Measurements from ENCODE around the gene IFITM1. TPM values are rescaled to one million over a fixed set of nuclear protein-coding genes. Genes with fewer than 3 reads are reported as not detected.

The IFITM1 gene
- polyA plus RNA-seq, 1 donor (not counting 4 experiments of a cell fraction or from before 2014, with no cell fraction given) = 333 TPM

DNA sequence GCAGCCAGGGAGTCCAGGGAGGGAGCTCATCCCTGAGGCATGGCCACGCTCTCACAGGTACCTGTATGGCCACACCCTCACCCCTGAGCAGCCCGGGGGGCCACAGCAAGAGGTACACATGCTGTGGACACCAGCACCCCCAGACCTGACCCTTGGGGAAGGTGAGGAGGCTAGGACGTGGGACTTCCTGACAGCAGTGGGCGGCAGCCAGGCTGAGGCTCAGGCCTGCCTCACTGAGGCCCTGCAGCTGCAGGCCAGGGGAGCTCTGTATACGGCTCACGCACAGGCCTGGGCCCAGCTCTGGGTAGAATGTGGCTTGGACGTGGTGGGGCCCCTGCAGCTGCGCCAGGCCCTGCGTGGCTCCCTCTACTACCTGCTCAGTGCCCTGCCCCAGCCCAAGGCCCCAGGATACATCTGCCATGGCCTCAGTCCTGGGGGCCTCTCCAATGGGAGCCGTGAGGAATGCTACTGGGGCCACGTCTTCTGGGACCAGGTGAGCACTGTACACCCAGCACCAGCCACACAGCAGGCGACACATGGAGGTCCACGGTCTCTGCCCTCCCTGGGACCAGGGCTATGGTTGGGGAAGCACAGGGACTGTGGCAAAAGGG, 23.1 kb upstream of the IFITM1 start:
- FAIRE-seq (no peak), DNase-seq (ENCODE audit: low read depth, low spot score) (no peak)
- no peaks in the 10 kb centered on the region for H4K20me1 ChIP-seq (ENCODE audit: control insufficient read depth, extremely low read depth, insufficient read depth, low read length)
- H3K36me3 ChIP-seq (ENCODE audit: control insufficient read depth in 2 of 2, extremely low read depth in 1 of 2, insufficient read depth in 2 of 2, low read length in 2 of 2) = no peaks in the 10 kb centered on the region
- no peaks in the 10 kb centered on the region for H3K79me2 ChIP-seq (ENCODE audit: control insufficient read depth, insufficient read depth, low read length)
- H3K4me2 ChIP-seq (ENCODE audit: control insufficient read depth, extremely low read depth, insufficient read depth, low read depth, low read length) = no peak overlapping the region
- H3K4me1 ChIP-seq (ENCODE audit: control insufficient read depth, extremely low read depth, insufficient read depth, low read length) = peaks cover 7% of the 10 kb centered on the region
- no peak overlapping the region for H2AFZ ChIP-seq (ENCODE audit: control insufficient read depth, low read length)
- dilution Hi-C loops (cut with MboI; ENCODE audit: extremely low pct_ligation_motif_present, low sequenced_read_pairs) = no loop called here
- H3K4me3 ChIP-seq (ENCODE audit: control insufficient read depth in 2 of 3, extremely low read depth in 1 of 3, insufficient read depth in 2 of 3, low read depth in 1 of 3, low read length in 3 of 3) = no peak overlapping the region
- peaks cover 27% of the 10 kb centered on the region for H3K27me3 ChIP-seq (ENCODE audit: control insufficient read depth, extremely low read depth, insufficient read depth, low read length)
- no peaks in the 10 kb centered on the region for H3K9me3 ChIP-seq (ENCODE audit: control insufficient read depth, low read depth, low read length)
- no peak overlapping the region for H3K9ac ChIP-seq (ENCODE audit: control insufficient read depth, extremely low read depth, insufficient read depth, low read length)
- no peak for TF ChIP-seq CTCF (optimal IDR thresholded peaks at IDR 0.05 in 1 of 3, IDR thresholded peaks at IDR 0.05 in 1 of 3, conservative IDR thresholded peaks at IDR 0.05 in 1 of 3; ENCODE audit: extremely low read depth in 1 of 3, insufficient read depth in 2 of 3, low read length in 3 of 3)
- no peak for TF ChIP-seq EZH2 (IDR thresholded peaks at IDR 0.05; ENCODE audit: low read length)
- H3K27ac ChIP-seq (ENCODE audit: control insufficient read depth, insufficient read depth, low read length) = no peak overlapping the region
- no peaks in the 10 kb centered on the region for H3K9me1 ChIP-seq (ENCODE audit: control insufficient read depth, extremely low read depth, insufficient read depth, low read length)

DNA sequence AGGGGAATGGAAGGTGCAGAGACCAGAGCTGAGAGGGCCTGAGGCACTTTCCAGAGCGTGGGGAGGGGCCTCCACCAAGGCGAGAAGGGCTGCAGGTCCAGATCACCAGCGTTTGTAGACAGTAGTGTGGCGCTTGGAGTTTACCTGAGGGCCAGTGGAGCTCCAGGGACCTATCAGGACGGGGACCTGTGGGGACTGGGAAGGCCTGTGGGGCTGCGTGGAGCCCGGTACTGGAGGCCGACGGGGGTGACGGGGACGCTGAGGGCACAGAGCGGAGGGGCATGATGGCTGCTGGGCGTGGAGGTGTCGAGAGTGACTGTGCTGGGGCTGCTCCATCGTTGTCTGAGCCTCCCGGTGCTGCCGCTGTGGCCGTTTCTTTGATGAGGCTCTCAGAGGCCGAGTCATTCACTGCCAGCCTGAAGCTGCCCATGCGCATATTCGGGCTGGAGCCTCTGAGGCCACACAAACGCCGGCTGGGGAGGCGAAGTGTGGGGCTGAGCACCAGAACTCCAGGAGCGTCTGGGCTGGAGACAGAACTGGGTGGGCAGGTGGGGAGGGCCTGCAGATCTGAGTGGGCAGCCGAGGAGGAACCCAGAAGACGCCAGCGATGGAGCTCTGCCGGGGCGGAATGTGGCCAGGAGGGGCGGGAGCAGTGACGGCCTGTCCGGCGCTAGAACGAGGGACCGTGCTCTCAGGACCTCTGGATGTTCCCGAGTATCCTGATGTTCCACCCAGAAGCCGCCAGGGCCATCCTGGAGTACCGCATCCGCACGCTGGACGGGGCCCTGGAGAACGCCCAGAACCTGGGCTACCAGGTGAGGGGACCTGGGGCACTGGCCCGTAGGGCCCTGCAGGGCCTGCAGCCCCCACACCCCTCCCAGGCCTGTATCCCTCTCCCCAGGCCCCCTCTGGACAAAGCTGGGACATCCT, 22.3 kb upstream of the IFITM1 start:
- H3K9me1 ChIP-seq (ENCODE audit: control insufficient read depth, extremely low read depth, insufficient read depth, low read length) = no peaks in the 10 kb centered on the region
- H3K4me1 ChIP-seq (ENCODE audit: control insufficient read depth, extremely low read depth, insufficient read depth, low read length) = peaks cover 7% of the 10 kb centered on the region
- TF ChIP-seq CTCF (optimal IDR thresholded peaks at IDR 0.05 in 1 of 3, IDR thresholded peaks at IDR 0.05 in 1 of 3, conservative IDR thresholded peaks at IDR 0.05 in 1 of 3; ENCODE audit: extremely low read depth in 1 of 3, insufficient read depth in 2 of 3, low read length in 3 of 3) (no peak), EZH2 (IDR thresholded peaks at IDR 0.05; ENCODE audit: low read length) (no peak)
- no peaks in the 10 kb centered on the region for H3K36me3 ChIP-seq (ENCODE audit: control insufficient read depth in 2 of 2, extremely low read depth in 1 of 2, insufficient read depth in 2 of 2, low read length in 2 of 2)
- dilution Hi-C loops (cut with MboI; ENCODE audit: extremely low pct_ligation_motif_present, low sequenced_read_pairs) = no loop called here
- no peaks in the 10 kb centered on the region for H4K20me1 ChIP-seq (ENCODE audit: control insufficient read depth, extremely low read depth, insufficient read depth, low read length)
- no peak overlapping the region for H3K4me2 ChIP-seq (ENCODE audit: control insufficient read depth, extremely low read depth, insufficient read depth, low read depth, low read length)
- FAIRE-seq (no peak), DNase-seq (ENCODE audit: low read depth, low spot score) (no peak)
- no peak overlapping the region for H2AFZ ChIP-seq (ENCODE audit: control insufficient read depth, low read length)
- no peaks in the 10 kb centered on the region for H3K79me2 ChIP-seq (ENCODE audit: control insufficient read depth, insufficient read depth, low read length)
- no peaks in the 10 kb centered on the region for H3K9me3 ChIP-seq (ENCODE audit: control insufficient read depth, low read depth, low read length)
- no peak overlapping the region for H3K9ac ChIP-seq (ENCODE audit: control insufficient read depth, extremely low read depth, insufficient read depth, low read length)
- peaks cover 21% of the 10 kb centered on the region for H3K27me3 ChIP-seq (ENCODE audit: control insufficient read depth, extremely low read depth, insufficient read depth, low read length)
- no peak overlapping the region for H3K4me3 ChIP-seq (ENCODE audit: control insufficient read depth in 2 of 3, extremely low read depth in 1 of 3, insufficient read depth in 2 of 3, low read depth in 1 of 3, low read length in 3 of 3)
- no peak overlapping the region for H3K27ac ChIP-seq (ENCODE audit: control insufficient read depth, insufficient read depth, low read length)

All from keratinocyte (primary cell).